CD4-positive, CD25-positive, alpha-beta regulatory T cell (primary cell): ENCODE data around the gene PLCD3. TPM values are rescaled to one million over a fixed set of nuclear protein-coding genes. Genes with fewer than 3 reads are reported as not detected.
A peak's percentile ranks its signal among the peaks of the same experiment; 100 is the strongest.

Experiments
- ATAC-seq, 2 donors: fragments of 150-1000 bp; cut with Tn5 transposase; one replicate each; pipeline ENCODE4 v1.10.0; 2021; ENCODE audit warnings: low read depth in 2 of 2, moderate number of reproducible peaks in 2 of 2, moderate library complexity in 1 of 2
- DNase-seq, 3 donors: peaks; one replicate each; pipeline versions ENCODE4 v3.0.0 to v3.0.0-alpha.2; 2012 to 2022; ENCODE audit warnings: mixed read lengths in 1 of 3
- H3K27ac ChIP-seq: one replicate; pipeline ENCODE4 v1.7.0; 2013; ENCODE audit warnings: mild to moderate bottlenecking, low read length; ENCODE audit not compliant: insufficient read depth, poor library complexity, severe bottlenecking
- H3K27me3 ChIP-seq: one replicate; pipeline ENCODE4 v1.7.0; 2013; ENCODE audit warnings: low read length; ENCODE audit not compliant: control insufficient read depth, insufficient read depth
- H3K36me3 ChIP-seq: one replicate; pipeline ENCODE4 v1.7.0; 2013; ENCODE audit warnings: mild to moderate bottlenecking, low read length, moderate library complexity; ENCODE audit not compliant: control insufficient read depth, insufficient read depth
- H3K4me1 ChIP-seq: 2 replicates; pipeline ENCODE4 v1.7.0; 2013; ENCODE audit warnings: mild to moderate bottlenecking, low read length; ENCODE audit not compliant: insufficient read depth, control insufficient read depth, poor library complexity, severe bottlenecking
- H3K4me3 ChIP-seq: one replicate; pipeline ENCODE4 v1.7.0; 2013; ENCODE audit warnings: low read depth, mild to moderate bottlenecking, low read length, moderate library complexity
- H3K9me3 ChIP-seq, 2 experiments: 1 replicate in 1 of 2; 2 replicates in 1 of 2; pipeline ENCODE4 v1.7.0; 2013; ENCODE audit warnings: low read length in 2 of 2, mild to moderate bottlenecking in 1 of 2, moderate library complexity in 1 of 2; ENCODE audit not compliant: control insufficient read depth in 2 of 2
- H3K27ac Mint-ChIP-seq, 3 donors: one replicate each; pipeline ENCODE4 v1.8.0; 2020 to 2022; ENCODE audit warnings: mild to moderate bottlenecking in 3 of 3, mixed read lengths in 3 of 3, moderate library complexity in 2 of 3
- H3K27me3 Mint-ChIP-seq: one replicate; pipeline ENCODE4 v1.8.0; 2022; ENCODE audit warnings: mild to moderate bottlenecking, mixed read lengths
- H3K36me3 Mint-ChIP-seq: one replicate; pipeline ENCODE4 v1.8.0; 2020; ENCODE audit warnings: mixed read lengths
- H3K4me1 Mint-ChIP-seq, 4 donors: one replicate each; pipeline ENCODE4 v1.8.0; 2020 to 2022; ENCODE audit warnings: mixed read lengths in 4 of 4, mild to moderate bottlenecking in 1 of 4
- H3K4me3 Mint-ChIP-seq, 4 donors: one replicate each; pipeline ENCODE4 v1.8.0; 2020 to 2022; ENCODE audit warnings: mild to moderate bottlenecking in 4 of 4, mixed read lengths in 4 of 4, moderate library complexity in 3 of 4
- H3K9me3 Mint-ChIP-seq, 7 donors: one replicate each; pipeline ENCODE4 v1.8.0; 2020 to 2022; ENCODE audit warnings: mixed read lengths in 7 of 7, mild to moderate bottlenecking in 3 of 7, moderate library complexity in 2 of 7
- polyA plus RNA-seq, 4 donors: library from polyadenylated mRNA; unstranded; fragments of 300-500 nt; fragmentation: Illumina TruSeq; gene quantifications; one replicate each; pipeline ENCODE4 v1.2.3, GENCODE V29; 2021
- total RNA-seq: library from RNA; stranded (reverse); gene quantifications from one replicate; pipeline ENCODE4 v1.2.3, GENCODE V29; 2022

PLCD3 gene
- total and polyA plus RNA-seq, 5 donors from 2014 or later, result 0.15 to 5.5 (median 0.50) TPM

- no peaks in the 10 kb centered on the region for H3K4me1 ChIP-seq
- H3K27me3 ChIP-seq, result no peaks in the 10 kb centered on the region
- Mint-ChIP-seq H3K27me3 (no peaks in the 10 kb centered on the region), H3K4me3 (no peak overlapping the region), H3K9me3 (no peaks in the 10 kb centered on the region), H3K4me1 (no peaks in the 10 kb centered on the region), H3K27ac (no peak overlapping the region), H3K36me3 (peaks cover 29% of the 10 kb centered on the region)
- no peak for ATAC-seq
- H3K4me3 ChIP-seq, result no peak overlapping the region
- H3K9me3 ChIP-seq, result no peaks in the 10 kb centered on the region
- H3K36me3 ChIP-seq, result peaks cover 75% of the 10 kb centered on the region
- DNase-seq, result no peak
- H3K27ac ChIP-seq, result no peak overlapping the region
Measured at GRCh38 chr17:45106096-45106495, 26.2 kb downstream of the PLCD3 start.

GRCh38 chr17:45104907-45105624 is 27.2 kb downstream of the PLCD3 start:
- no peaks in the 10 kb centered on the region for H3K9me3 ChIP-seq
- no peak overlapping the region for H3K4me3 ChIP-seq
- ATAC-seq (no peak), DNase-seq (no peak)
- H3K36me3 ChIP-seq, result peaks cover 78% of the 10 kb centered on the region
- H3K27ac ChIP-seq, result no peak overlapping the region
- H3K4me3 Mint-ChIP-seq, result no peak overlapping the region
- H3K27ac Mint-ChIP-seq, result peak overlapping the region in 2 of 3 donors; percentile 20 to 64
- H3K4me1 Mint-ChIP-seq, result no peaks in the 10 kb centered on the region
- peaks cover 29% of the 10 kb centered on the region for H3K36me3 Mint-ChIP-seq
- H3K27me3 ChIP-seq, result no peaks in the 10 kb centered on the region
- H3K4me1 ChIP-seq, result no peaks in the 10 kb centered on the region
- no peaks in the 10 kb centered on the region for H3K27me3 Mint-ChIP-seq
- H3K9me3 Mint-ChIP-seq, result no peaks in the 10 kb centered on the region

GRCh38 chr17:45104497-45104896 is 27.8 kb downstream of the PLCD3 start:
- H3K36me3 ChIP-seq, result peaks cover 83% of the 10 kb centered on the region
- no peaks in the 10 kb centered on the region for H3K4me1 ChIP-seq
- no peak overlapping the region for H3K27ac ChIP-seq
- no peak overlapping the region for H3K4me3 ChIP-seq
- no peaks in the 10 kb centered on the region for H3K9me3 Mint-ChIP-seq
- no peaks in the 10 kb centered on the region for H3K27me3 ChIP-seq
- peaks cover 29% of the 10 kb centered on the region for H3K36me3 Mint-ChIP-seq
- H3K9me3 ChIP-seq, result no peaks in the 10 kb centered on the region
- no peak for DNase-seq
- H3K27me3 Mint-ChIP-seq, result no peaks in the 10 kb centered on the region
- peak overlapping the region in 2 of 3 donors; percentile 59 to 64 for H3K27ac Mint-ChIP-seq
- H3K4me1 Mint-ChIP-seq, result no peaks in the 10 kb centered on the region
- ATAC-seq, result no peak
- H3K4me3 Mint-ChIP-seq, result no peak overlapping the region

GRCh38 chr17:45104029-45104428 is 28.3 kb downstream of the PLCD3 start:
- H3K27ac Mint-ChIP-seq, result peak overlapping the region in 2 of 3 donors; percentile 59 to 64
- no peak for DNase-seq
- Histone ChIP-seq H3K27me3 (no peaks in the 10 kb centered on the region), H3K4me1 (no peaks in the 10 kb centered on the region), H3K4me3 (no peak overlapping the region), H3K9me3 (no peaks in the 10 kb centered on the region), H3K36me3 (peaks cover 87% of the 10 kb centered on the region), H3K27ac (no peak overlapping the region)
- H3K4me3 Mint-ChIP-seq, result no peak overlapping the region
- peaks cover 0 to 3% (median 0%) of the 10 kb centered on the region in 4 donors for H3K4me1 Mint-ChIP-seq
- H3K36me3 Mint-ChIP-seq, result peaks cover 33% of the 10 kb centered on the region
- no peaks in the 10 kb centered on the region for H3K27me3 Mint-ChIP-seq
- ATAC-seq, result no peak
- H3K9me3 Mint-ChIP-seq, result no peaks in the 10 kb centered on the region

GRCh38 chr17:45103269-45103795 is 29.0 kb downstream of the PLCD3 start:
- ATAC-seq (no peak), DNase-seq (no peak)
- Histone ChIP-seq H3K27ac (no peak overlapping the region), H3K36me3 (peaks cover 89% of the 10 kb centered on the region), H3K4me1 (no peaks in the 10 kb centered on the region), H3K27me3 (no peaks in the 10 kb centered on the region), H3K9me3 (no peaks in the 10 kb centered on the region), H3K4me3 (no peak overlapping the region)
- no peaks in the 10 kb centered on the region for H3K9me3 Mint-ChIP-seq
- no peak overlapping the region for H3K4me3 Mint-ChIP-seq
- no peaks in the 10 kb centered on the region for H3K27me3 Mint-ChIP-seq
- H3K27ac Mint-ChIP-seq, result no peak overlapping the region
- peaks cover 38% of the 10 kb centered on the region for H3K36me3 Mint-ChIP-seq
- peaks cover 0 to 5% (median 2%) of the 10 kb centered on the region in 4 donors for H3K4me1 Mint-ChIP-seq

- H3K4me1 Mint-ChIP-seq, result peaks cover 0 to 6% (median 3%) of the 10 kb centered on the region in 4 donors
- Histone ChIP-seq H3K36me3 (peaks cover 89% of the 10 kb centered on the region), H3K4me3 (no peak overlapping the region), H3K4me1 (no peaks in the 10 kb centered on the region), H3K27ac (no peak overlapping the region), H3K27me3 (no peaks in the 10 kb centered on the region), H3K9me3 (no peaks in the 10 kb centered on the region)
- ATAC-seq, result no peak
- no peak for DNase-seq
- peak overlapping the region in 1 of 3 donors; percentile 31 for H3K27ac Mint-ChIP-seq
- no peak overlapping the region for H3K4me3 Mint-ChIP-seq
- no peaks in the 10 kb centered on the region for H3K27me3 Mint-ChIP-seq
- H3K9me3 Mint-ChIP-seq, result no peaks in the 10 kb centered on the region
- H3K36me3 Mint-ChIP-seq, result peaks cover 43% of the 10 kb centered on the region
Measured at GRCh38 chr17:45102856-45103255, 29.5 kb downstream of the PLCD3 start.

GRCh38 chr17:45101883-45102811 is 30.2 kb downstream of the PLCD3 start:
- Mint-ChIP-seq H3K27me3 (no peaks in the 10 kb centered on the region), H3K4me1 (peaks cover 0 to 7% (median 3%) of the 10 kb centered on the region in 4 donors), H3K9me3 (no peaks in the 10 kb centered on the region), H3K36me3 (peaks cover 45% of the 10 kb centered on the region), H3K27ac (peak overlapping the region in 2 of 3 donors; percentile 31 to 83), H3K4me3 (no peak overlapping the region)
- DNase-seq (no peak), ATAC-seq (no peak)
- H3K27me3 ChIP-seq, result no peaks in the 10 kb centered on the region
- no peak overlapping the region for H3K4me3 ChIP-seq
- no peaks in the 10 kb centered on the region for H3K9me3 ChIP-seq
- peaks cover 89% of the 10 kb centered on the region for H3K36me3 ChIP-seq
- H3K4me1 ChIP-seq, result no peaks in the 10 kb centered on the region
- H3K27ac ChIP-seq, result no peak overlapping the region
